Measurements from ENCODE around the gene BECN2. TPM values are rescaled to one million over a fixed set of nuclear protein-coding genes. Genes with fewer than 3 reads are reported as not detected.
A peak's percentile ranks its signal among the peaks of the same experiment; 100 is the strongest.

BECN2 gene
- polyA plus RNA-seq, 2 of the 4 experiments (the other 2 are of a cell fraction) = not detected

DNA sequence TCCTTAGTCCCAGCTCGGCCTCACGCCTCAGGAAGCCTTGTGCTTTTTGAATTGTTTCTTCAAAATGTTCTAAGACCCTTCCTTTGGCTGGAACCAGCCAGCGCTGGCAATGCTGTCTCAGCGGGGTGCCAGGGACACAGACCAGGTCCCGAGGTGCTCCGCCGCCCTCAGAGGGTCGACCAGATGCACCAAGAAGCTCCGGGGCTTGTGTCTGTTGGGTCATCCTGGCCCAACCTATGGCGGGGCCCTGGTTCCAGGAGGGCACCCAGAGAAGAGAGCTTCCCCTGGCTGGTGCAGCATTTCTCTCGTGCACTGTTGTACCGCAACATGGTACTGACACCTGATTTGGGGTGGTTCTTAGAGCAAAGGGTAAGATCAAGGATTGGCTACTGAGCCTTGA is 40.1 kb upstream of the BECN2 start:
- no peak overlapping the region for H3K27ac ChIP-seq
- FAIRE-seq (no peak), ATAC-seq (no peak), DNase-seq (ENCODE audit: low read depth in 1 of 2, low spot score in 1 of 2) (no peak)
- no peaks in the 10 kb centered on the region for H3K4me1 ChIP-seq
- WGBS (ENCODE audit: missing lambda C conversion rate) = 93% methylated on average over 9 of the region's 12 CpGs
- CTCF ChIA-PET = interaction anchor here (1.4 to 1.9 kb wide), 2 partner anchors 21 to 81 kb away, joined by 5 to 6 read pairs; partner anchors contain the start of gene MAP1LC3C
- TF ChIP-seq TFCP2L1 (CRISPR knock-in tag; IDR thresholded peaks at IDR 0.05) (no peak), ESRRA (IDR thresholded peaks at IDR 0.05; ENCODE audit: borderline replicate concordance, low read length) (no peak), CHD4 (IDR thresholded peaks at IDR 0.05; ENCODE audit: borderline replicate concordance) (no peak), HDAC2 (IDR thresholded peaks at IDR 0.05) (no peak), SREBF2 (IDR thresholded peaks at IDR 0.05) (no peak), HOXB5 (CRISPR knock-in tag; IDR thresholded peaks at IDR 0.05) (no peak), NR3C1 (IDR thresholded peaks at IDR 0.05) (no peak), FOSL2 (IDR thresholded peaks at IDR 0.05) (no peak), FOSL2 (CRISPR knock-in tag; IDR thresholded peaks at IDR 0.05) (no peak), NPAS2 (CRISPR knock-in tag; IDR thresholded peaks at IDR 0.05; ENCODE audit: borderline replicate concordance) (no peak), MAZ (IDR thresholded peaks at IDR 0.05; ENCODE audit: borderline replicate concordance, low read depth, low read length) (no peak), FOXS1 (CRISPR knock-in tag; IDR thresholded peaks at IDR 0.05) (no peak), RNF2 (IDR thresholded peaks at IDR 0.05; ENCODE audit: borderline replicate concordance, low read depth) (no peak), KDM1A (IDR thresholded peaks at IDR 0.05; ENCODE audit: low read depth) (no peak), CBX8 (IDR thresholded peaks at IDR 0.05) (no peak)
- TF ChIP-seq, protein P1, sequence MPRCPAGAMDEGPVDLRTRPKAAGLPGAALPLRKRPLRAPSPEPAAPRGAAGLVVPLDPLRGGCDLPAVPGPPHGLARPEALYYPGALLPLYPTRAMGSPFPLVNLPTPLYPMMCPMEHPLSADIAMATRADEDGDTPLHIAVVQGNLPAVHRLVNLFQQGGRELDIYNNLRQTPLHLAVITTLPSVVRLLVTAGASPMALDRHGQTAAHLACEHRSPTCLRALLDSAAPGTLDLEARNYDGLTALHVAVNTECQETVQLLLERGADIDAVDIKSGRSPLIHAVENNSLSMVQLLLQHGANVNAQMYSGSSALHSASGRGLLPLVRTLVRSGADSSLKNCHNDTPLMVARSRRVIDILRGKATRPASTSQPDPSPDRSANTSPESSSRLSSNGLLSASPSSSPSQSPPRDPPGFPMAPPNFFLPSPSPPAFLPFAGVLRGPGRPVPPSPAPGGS (IDR thresholded peaks at IDR 0.05) = no peak
- TF ChIP-seq, protein P2, sequence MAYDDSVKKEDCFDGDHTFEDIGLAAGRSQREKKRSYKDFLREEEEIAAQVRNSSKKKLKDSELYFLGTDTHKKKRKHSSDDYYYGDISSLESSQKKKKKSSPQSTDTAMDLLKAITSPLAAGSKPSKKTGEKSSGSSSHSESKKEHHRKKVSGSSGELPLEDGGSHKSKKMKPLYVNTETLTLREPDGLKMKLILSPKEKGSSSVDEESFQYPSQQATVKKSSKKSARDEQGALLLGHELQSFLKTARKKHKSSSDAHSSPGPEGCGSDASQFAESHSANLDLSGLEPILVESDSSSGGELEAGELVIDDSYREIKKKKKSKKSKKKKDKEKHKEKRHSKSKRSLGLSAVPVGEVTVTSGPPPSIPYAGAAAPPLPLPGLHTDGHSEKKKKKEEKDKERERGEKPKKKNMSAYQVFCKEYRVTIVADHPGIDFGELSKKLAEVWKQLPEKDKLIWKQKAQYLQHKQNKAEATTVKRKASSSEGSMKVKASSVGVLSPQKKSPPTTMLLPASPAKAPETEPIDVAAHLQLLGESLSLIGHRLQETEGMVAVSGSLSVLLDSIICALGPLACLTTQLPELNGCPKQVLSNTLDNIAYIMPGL (CRISPR knock-in tag; IDR thresholded peaks at IDR 0.05; ENCODE audit: borderline replicate concordance) = no peak
- TF ChIP-seq, protein P3, sequence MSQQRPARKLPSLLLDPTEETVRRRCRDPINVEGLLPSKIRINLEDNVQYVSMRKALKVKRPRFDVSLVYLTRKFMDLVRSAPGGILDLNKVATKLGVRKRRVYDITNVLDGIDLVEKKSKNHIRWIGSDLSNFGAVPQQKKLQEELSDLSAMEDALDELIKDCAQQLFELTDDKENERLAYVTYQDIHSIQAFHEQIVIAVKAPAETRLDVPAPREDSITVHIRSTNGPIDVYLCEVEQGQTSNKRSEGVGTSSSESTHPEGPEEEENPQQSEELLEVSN (IDR thresholded peaks at IDR 0.05; ENCODE audit: borderline replicate concordance, low read depth) = no peak
- H3K4me3 ChIP-seq = no peak overlapping the region
- no peak overlapping the region for H3K4me2 ChIP-seq
- H3K9me3 ChIP-seq = no peaks in the 10 kb centered on the region
- POLR2A ChIA-PET = no interaction called here

DNA sequence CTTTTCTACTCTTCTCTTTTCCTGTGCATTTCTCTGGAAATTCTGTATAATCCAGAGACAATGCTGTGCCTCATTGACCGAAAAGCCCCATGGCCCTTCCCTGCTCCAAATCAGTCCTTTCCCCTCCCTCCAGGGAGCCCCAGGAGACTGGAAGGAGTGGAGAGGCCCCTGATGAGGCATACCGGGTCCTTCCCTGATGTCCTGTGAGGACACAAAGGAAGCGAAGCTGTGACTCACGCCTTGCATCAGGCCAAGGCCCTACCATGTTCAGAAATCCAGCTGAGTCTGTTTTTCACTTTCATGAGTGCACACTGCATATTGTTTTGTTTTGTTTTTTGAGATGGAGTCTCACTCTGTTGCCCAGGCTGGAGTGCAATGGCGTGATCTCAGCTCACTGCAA is 38.7 kb upstream of the BECN2 start:
- ChIA-PET POLR2A (no interaction called here), CTCF (interaction anchor here (1.4 to 1.9 kb wide), 2 partner anchors 22 to 79 kb away, joined by 5 to 6 read pairs; partner anchors contain the start of gene MAP1LC3C)
- DNase-seq (ENCODE audit: low read depth in 1 of 2, low spot score in 1 of 2) = no peak
- 76% methylated on average over 5 of the region's 5 CpGs for WGBS (ENCODE audit: missing lambda C conversion rate)
- H3K27ac ChIP-seq = no peak overlapping the region
- ATAC-seq = peak in 1 of 2 experiments; percentile 54; a peak in 1 of 6 replicates
- no peaks in the 10 kb centered on the region for H3K4me1 ChIP-seq
- no peaks in the 10 kb centered on the region for H3K9me3 ChIP-seq
- FAIRE-seq = no peak
- no peak overlapping the region for H3K4me3 ChIP-seq
- no peak overlapping the region for H3K4me2 ChIP-seq
- no peak for TF ChIP-seq RCOR1 (IDR thresholded peaks at IDR 0.05; ENCODE audit: low read depth, low read length)
- no peak for TF ChIP-seq FOSB (CRISPR knock-in tag; IDR thresholded peaks at IDR 0.05)
- TF ChIP-seq FOSL2 (IDR thresholded peaks at IDR 0.05) = no peak
- no peak for TF ChIP-seq FOSL2 (CRISPR knock-in tag; IDR thresholded peaks at IDR 0.05)
- TF ChIP-seq RAD21 (conservative IDR thresholded peaks at IDR 0.05 in 1 of 2, IDR thresholded peaks at IDR 0.05 in 1 of 2) = no peak
- no peak for TF ChIP-seq POLR2AphosphoS2 (conservative IDR thresholded peaks at IDR 0.05; ENCODE audit: low read length)
- TF ChIP-seq HDAC2 (IDR thresholded peaks at IDR 0.05) = no peak
- TF ChIP-seq, protein P4, sequence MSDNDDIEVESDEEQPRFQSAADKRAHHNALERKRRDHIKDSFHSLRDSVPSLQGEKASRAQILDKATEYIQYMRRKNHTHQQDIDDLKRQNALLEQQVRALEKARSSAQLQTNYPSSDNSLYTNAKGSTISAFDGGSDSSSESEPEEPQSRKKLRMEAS (IDR thresholded peaks at IDR 0.05) = no peak
- TF ChIP-seq CBX2 (IDR thresholded peaks at IDR 0.05; ENCODE audit: borderline replicate concordance, low read depth) = no peak
- no peak for TF ChIP-seq EHMT2 (IDR thresholded peaks at IDR 0.05; ENCODE audit: low read depth)
- TF ChIP-seq, protein P5, sequence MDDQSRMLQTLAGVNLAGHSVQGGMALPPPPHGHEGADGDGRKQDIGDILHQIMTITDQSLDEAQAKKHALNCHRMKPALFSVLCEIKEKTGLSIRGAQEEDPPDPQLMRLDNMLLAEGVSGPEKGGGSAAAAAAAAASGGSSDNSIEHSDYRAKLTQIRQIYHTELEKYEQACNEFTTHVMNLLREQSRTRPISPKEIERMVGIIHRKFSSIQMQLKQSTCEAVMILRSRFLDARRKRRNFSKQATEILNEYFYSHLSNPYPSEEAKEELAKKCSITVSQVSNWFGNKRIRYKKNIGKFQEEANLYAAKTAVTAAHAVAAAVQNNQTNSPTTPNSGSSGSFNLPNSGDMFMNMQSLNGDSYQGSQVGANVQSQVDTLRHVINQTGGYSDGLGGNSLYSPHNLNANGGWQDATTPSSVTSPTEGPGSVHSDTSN (IDR thresholded peaks at IDR 0.05) = no peak
- TF ChIP-seq, protein P1 (IDR thresholded peaks at IDR 0.05) = no peak
- no peak for TF ChIP-seq SREBF2 (IDR thresholded peaks at IDR 0.05)
- TF ChIP-seq EHF (CRISPR knock-in tag; IDR thresholded peaks at IDR 0.05) = no peak
- TF ChIP-seq, protein P6, sequence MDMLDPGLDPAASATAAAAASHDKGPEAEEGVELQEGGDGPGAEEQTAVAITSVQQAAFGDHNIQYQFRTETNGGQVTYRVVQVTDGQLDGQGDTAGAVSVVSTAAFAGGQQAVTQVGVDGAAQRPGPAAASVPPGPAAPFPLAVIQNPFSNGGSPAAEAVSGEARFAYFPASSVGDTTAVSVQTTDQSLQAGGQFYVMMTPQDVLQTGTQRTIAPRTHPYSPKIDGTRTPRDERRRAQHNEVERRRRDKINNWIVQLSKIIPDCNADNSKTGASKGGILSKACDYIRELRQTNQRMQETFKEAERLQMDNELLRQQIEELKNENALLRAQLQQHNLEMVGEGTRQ (IDR thresholded peaks at IDR 0.05) = no peak
- TF ChIP-seq RARB (CRISPR knock-in tag; IDR thresholded peaks at IDR 0.05) = no peak
- TF ChIP-seq FOXS1 (CRISPR knock-in tag; IDR thresholded peaks at IDR 0.05) = no peak
- TF ChIP-seq POLR2A (IDR thresholded peaks at IDR 0.05; ENCODE audit: low read length) = no peak
- TF ChIP-seq, protein P2 (CRISPR knock-in tag; IDR thresholded peaks at IDR 0.05; ENCODE audit: borderline replicate concordance) = no peak

Measured in A549 (cell line).